HCT116 (cell line): Measurements from ENCODE around the gene MRPL9.

ENCODE experiments used
- CBX3 ChIP-seq: IDR thresholded peaks from 2 replicates; pipeline ENCODE4 v1.6.1; 2012; ENCODE audit warnings: low read depth
- CTCF ChIP-seq, 3 experiments: fragments of 200-600 bp in 1 of 3; sonication (generic) in 1 of 3; IDR thresholded peaks in 2 of 3; conservative IDR thresholded peaks in 1 of 3; 2 replicates each; pipeline ENCODE4 v1.5.1; 2012 to 2017; ENCODE audit warnings: low read depth in 2 of 3, low read length in 2 of 3, antibody characterized with exemption in 1 of 3, borderline replicate concordance in 1 of 3, control low read depth in 1 of 3, mild to moderate bottlenecking in 1 of 3, mixed read lengths in 1 of 3, mixed run types in 1 of 3, moderate library complexity in 1 of 3; ENCODE audit not compliant: insufficient read depth in 1 of 3
- EZH2 ChIP-seq: fragments of 200-600 bp; sonication (generic); IDR thresholded peaks from 2 replicates; pipeline ENCODE4 v1.6.1; 2017; ENCODE audit warnings: antibody characterized with exemption, mixed run types
- EZH2phosphoT487 ChIP-seq: fragments of 200-600 bp; IDR thresholded peaks from 2 replicates; pipeline ENCODE4 v1.6.1; 2018; ENCODE audit warnings: antibody characterized with exemption, borderline replicate concordance
- FOSL1 ChIP-seq: IDR thresholded peaks from 2 replicates; pipeline ENCODE4 v1.6.1; 2012; ENCODE audit warnings: low read depth
- POLR2A ChIP-seq: IDR thresholded peaks from 2 replicates; pipeline ENCODE4 v1.7.0; 2011; ENCODE audit warnings: borderline replicate concordance; ENCODE audit not compliant: insufficient read depth, insufficient read length; ENCODE audit errors: extremely low read depth
- POLR2AphosphoS5 ChIP-seq: IDR thresholded peaks from 2 replicates; pipeline ENCODE4 v1.6.1; 2011; ENCODE audit warnings: mild to moderate bottlenecking, low read depth, low read length, moderate library complexity
- RAD21 ChIP-seq: IDR thresholded peaks from 2 replicates; pipeline ENCODE4 v1.6.1; 2012; ENCODE audit warnings: low read depth, mild to moderate bottlenecking
- SP1 ChIP-seq: IDR thresholded peaks from 2 replicates; pipeline ENCODE4 v1.6.1; 2012; ENCODE audit warnings: low read depth
- SRF ChIP-seq: IDR thresholded peaks from 2 replicates; pipeline ENCODE4 v1.6.1; 2012; ENCODE audit warnings: low read depth
- YY1 ChIP-seq: IDR thresholded peaks from 2 replicates; pipeline ENCODE4 v1.6.1; 2011; ENCODE audit warnings: low read length, low read depth, moderate library complexity, mild to moderate bottlenecking; ENCODE audit not compliant: insufficient replicate concordance; ENCODE audit errors: extremely low read depth
- ZFX ChIP-seq: fragments of 450-650 bp; IDR thresholded peaks from 2 replicates; pipeline ENCODE4 v1.6.1; 2017
- ZNF274 ChIP-seq: fragments of 200-500 bp; sonication (Bioruptor generic); IDR thresholded peaks from 2 replicates; pipeline ENCODE4 v1.6.1; 2014; ENCODE audit warnings: mild to moderate bottlenecking, low read depth, low read length, inconsistent platforms
- TF ChIP-seq, protein P1 (sequence below): IDR thresholded peaks from 2 replicates; pipeline ENCODE4 v1.6.1; 2012

- TF ChIP-seq RAD21 (no peak), CTCF (IDR thresholded peaks at IDR 0.05 in 2 of 3, conservative IDR thresholded peaks at IDR 0.05 in 1 of 3; ENCODE audit: borderline replicate concordance in 1 of 3, insufficient read depth in 1 of 3, low read depth in 2 of 3, low read length in 2 of 3) (no peak), EZH2 (no peak), POLR2A (no peak), ZFX (no peak), YY1 (no peak), POLR2AphosphoS5 (no peak), FOSL1 (no peak), SRF (no peak), CBX3 (no peak), EZH2phosphoT487 (no peak), ZNF274 (no peak), SP1 (no peak)
- TF ChIP-seq, protein P1, sequence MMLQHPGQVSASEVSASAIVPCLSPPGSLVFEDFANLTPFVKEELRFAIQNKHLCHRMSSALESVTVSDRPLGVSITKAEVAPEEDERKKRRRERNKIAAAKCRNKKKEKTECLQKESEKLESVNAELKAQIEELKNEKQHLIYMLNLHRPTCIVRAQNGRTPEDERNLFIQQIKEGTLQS = no peak
These were observed 14.0 kb upstream of the MRPL9 start for GRCh38 chr1:151777317-151777716.
